Measurements from ENCODE around the gene CTDSPL.

CTDSPL gene

DNA sequence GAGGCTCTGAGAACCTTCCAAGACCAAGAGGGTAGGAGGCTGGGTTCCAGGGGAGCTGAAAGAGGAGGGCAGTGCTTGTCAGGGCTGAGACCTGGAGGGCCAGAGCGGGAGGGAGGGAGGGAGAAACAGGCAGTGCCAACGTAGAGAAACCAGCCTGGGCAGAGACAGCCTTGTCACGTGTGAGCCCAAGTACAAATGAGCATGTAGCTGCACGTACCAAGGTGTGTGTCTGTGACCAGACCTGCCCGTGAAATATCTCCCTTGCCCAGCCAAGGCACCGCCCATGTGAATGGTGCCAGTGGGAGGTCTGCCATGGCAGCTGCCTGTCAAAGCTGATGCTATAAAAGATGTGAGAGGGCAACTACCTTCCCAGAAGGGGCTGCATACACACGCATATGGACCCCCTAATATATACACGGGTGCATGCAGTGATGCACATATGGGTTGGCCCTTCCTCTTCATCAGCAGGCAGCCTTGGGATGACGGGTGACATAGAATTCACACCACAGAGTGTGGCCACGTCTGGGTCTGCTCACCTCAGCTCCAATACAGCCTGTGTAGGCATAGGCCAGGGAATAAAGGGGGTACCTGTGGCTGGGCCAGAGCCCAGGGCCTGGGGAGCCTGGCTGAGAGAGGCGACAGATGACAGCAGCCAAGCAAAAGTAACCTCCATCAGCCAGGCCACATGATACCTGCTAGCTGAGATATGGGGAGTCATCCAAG is 7.8 kb upstream of the CTDSPL start:
- DNase-seq (ENCODE audit: low read depth, low spot score): no peak

DNA sequence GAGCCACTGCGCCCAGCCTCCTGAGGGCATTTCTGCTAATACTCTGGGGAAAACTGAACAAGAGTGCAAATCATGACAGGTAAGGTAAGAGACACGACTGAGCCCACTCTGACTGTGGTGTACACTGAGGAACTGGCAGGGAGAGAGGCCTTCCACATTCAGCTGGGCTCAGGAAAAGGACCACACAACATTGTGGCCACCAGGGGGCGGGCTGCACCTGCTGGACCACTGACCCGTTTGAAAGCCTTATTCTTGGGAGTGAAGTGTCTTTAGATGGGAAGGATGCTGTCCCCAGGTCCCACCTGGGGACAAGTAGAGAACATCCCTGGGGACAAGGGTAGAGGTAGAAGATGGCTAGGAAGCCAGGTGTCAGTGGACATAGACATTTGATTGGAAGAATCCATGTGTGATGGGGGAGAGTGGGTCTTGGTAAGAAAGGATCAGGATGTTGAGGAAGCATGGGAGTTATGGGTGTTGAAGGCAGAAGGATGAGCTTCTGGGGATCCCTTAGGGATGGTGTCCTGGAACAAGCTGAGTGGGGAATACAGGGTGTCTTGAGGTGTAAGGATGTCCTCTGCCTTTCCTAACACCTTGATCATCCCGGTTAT is 6.2 kb upstream of the CTDSPL start:
- no peak for DNase-seq (ENCODE audit: low read depth, low spot score)

DNA sequence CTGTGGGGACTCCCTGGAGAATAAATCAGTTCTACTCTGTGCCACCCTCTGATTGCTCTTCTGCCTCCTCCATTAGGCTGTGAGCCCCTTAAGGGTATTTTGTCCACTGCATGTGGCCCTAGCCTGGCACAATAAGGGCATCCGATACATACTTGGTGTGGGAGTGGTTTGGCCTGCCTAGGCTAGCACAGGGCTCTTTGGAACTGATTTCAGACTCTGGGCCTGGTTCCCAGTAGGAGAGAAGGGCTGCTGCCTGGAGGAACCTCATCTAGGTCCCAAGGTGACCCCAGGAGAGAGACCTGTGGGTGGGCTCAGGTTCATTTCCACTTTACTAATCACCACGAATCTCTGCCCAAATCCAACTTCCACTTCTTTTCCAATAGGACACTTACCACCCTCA is 5.3 kb upstream of the CTDSPL start:
- no peak for DNase-seq (ENCODE audit: low read depth, low spot score)

DNA sequence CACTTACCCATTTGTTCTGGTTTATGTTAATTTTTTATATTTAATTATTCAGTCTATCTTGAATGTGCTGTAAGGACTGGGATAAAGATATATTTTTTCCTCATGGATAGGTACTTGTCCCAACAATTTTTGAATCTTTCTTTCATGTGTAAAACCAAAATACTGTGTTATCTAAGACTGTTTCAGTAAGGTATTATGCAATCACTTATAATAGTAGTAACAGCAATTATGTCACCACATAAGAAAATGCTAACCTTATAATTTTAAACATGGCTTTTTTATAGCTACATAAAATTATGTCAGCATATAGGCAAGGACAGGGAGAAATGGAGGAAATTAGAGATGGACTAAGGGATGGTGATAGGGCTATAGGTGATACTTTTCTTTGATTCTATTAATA is 2.9 kb upstream of the CTDSPL start:
- DNase-seq (ENCODE audit: low read depth, low spot score): no peak

DNA sequence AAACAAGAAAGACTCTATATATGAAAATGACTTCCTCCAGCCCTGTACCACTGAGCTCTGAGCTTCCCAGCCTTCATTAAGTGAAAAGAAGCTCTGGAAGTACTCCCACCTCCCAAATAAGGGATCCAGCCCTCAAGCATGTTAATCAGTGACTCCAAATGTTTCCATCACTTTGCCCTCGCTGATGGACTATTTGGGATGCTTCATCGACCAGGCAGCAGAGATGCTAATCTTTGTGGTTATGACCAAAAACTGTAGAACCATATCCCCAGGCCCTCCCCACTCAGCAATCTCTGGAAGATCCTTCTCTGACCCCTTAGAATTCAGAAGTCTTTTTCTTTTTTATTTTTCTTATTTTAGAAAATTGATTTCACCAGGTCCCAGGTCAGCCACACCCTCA is 2.3 kb upstream of the CTDSPL start:
- DNase-seq (ENCODE audit: low read depth, low spot score): no peak

DNA sequence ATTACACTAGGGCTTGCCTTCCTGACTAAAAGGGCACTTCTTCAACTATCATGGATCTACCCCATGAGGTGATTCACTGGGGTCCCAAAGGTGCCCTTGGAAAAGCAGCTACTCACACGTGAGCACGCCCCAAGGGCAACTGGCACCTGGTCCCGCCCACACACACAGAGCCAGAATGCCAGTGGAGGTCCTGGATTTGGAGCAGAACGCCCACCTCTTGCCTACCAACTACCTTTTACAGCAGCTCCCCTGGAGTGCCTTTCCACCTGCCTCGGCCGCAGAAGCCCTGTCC is 1.8 kb upstream of the CTDSPL start:
- no peak for DNase-seq (ENCODE audit: low read depth, low spot score)

DNA sequence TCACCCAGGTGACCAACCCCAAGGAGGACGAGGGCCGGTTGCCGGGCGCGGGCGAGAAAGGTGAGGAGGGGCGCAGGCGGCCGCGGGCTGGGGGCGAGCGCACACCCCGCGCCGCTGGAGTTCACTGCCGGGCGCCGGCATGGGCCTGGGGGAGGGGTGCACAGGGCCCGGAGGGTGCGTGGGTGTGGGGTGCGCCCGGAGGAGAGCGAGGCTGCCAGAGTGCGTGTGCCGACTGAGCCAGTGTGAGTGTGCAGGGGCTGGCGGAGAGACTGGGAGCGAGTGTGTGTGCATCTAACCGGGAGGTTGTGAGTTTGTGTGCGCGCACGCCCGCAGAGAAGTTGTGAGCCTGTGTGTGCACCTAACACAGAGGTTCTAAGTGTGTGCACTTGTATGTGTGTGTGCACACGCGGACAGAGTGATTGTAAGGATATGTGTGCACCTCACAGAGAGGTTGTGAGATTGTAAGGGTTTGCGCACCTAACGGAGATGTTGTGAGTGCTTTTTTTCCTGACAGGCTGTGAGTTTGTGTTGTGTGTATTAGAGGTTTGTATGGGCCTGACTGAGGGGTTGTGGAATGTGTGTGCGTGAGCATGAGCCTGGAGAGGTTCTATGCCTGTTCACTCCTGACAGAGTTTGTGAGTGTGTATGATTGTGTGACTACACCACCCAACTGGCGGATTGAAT is 681 bp downstream of the CTDSPL start:
- DNase-seq (ENCODE audit: low read depth, low spot score): no peak

DNA sequence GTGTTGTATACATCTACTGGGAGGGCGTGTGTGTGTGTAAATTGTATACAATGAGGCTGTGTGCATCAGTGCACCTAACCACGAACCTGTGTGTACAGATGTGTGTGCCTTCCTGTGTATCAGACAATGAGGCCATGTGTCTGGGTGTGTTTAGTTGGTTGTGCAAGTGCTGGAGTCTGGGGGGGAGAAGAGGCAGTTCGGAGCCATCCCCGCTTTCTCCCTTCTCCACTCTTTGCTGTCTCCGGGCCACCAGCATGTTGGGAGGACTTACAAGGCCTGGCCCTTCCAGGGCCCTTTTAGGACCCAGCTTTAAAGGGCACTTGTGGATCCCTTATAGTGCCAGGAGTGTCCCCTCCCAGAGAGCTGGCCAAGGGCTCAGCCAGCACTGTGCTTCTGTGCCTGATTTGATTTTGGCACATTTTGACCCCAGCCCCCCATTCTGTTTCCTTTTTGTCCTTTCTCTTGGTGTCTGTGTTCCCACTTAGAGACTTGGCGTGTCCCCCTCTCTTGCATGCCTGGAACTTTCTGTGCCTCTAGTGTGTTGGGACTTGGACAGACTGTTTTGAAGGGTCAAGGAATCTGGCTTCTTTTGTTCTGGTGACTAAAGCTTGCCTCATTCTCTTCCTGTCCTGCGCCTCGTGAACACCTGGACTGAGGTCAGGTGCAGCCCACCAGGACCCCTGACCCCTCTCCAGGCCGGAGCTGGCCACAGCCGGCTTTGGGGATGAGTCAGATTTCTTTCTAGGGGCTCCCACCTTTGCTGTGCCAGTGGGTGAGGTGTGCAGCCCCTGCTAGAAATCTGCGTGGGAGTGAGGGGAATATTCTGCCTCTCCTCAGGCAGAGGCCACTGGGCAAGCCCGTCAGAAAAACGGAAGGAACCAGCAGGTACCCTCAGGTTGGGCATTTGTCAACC is 1.5 kb downstream of the CTDSPL start:
- DNase-seq (ENCODE audit: low read depth, low spot score): no peak

DNA sequence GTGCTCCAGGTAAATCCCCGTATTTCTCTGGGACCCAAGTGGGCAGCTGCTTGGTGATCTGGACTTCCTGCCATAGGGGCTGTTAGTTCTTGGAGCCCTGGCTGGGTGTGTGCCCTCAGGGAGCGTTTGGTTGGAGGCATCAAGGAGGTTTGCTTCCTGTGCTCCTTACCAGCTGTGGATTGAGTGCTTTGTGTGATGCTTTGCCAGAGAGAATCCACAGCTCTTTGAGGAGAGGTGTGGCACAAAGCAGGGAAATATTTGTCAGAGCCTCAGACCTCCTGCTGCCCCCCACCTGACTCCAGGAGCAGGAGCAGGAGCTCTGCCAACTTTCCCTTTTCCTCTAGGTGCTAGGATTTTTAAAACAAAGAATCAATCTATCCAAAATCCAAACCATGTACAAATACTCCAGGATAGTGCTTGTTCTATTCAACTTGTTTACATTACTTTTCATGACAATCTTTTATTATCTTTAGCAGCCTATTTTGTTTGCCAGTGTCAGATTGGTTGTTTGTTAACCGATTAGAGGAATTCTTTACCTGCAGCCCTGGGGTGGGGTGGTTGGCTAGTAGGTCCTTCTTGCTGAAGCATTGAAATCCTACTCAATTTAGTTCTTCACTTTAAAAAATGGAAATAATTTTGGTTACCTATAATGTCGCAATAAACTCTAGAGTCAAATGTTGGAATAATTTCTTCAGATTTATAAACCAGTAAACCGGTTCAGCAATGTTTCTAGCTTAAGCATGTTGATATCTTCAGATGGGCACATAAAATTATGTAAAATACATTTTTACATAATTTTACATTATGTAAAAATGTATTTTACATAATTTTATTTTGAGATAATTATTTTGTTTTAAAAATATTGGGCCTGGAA is 2.5 kb downstream of the CTDSPL start:
- DNase-seq (ENCODE audit: low read depth, low spot score): no peak

DNA sequence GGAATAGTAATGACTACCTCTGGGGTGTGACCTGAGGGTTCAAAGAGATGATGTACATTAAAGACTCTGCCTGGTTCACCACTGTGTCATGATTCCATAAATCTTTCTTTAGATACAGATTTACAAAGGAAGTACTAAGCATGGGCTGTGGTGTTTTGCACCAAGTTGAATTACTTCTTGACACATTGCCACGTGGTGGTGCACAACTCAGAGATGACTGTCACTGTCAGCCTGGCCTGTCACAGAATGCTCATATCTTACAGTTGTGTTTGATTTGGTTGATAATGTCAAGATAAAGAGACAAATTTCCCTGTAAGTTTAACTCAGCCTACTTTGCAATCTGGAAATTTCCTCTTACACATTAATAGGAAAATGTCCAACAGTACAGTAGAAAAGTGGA is 3.2 kb downstream of the CTDSPL start:
- no peak for DNase-seq (ENCODE audit: low read depth, low spot score)

DNA sequence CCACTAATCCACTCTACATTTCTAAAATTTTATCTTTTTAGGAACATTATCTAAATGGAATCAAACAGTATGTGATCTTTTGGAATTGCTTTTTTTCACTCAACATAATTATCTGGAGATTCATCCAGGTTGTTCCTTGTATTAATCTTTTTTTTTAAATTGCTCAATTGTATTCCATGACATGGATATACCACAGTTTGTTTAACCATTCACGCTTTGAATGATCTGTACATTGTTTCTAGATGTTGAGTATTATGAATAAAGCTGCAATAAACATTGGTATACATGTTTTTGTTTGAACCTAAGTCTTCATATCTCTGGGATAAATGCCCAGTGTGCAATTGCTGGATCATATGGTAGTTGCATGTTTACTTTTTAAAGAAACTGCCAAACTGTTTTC is 5.5 kb downstream of the CTDSPL start:
- DNase-seq (ENCODE audit: low read depth, low spot score): no peak

DNA sequence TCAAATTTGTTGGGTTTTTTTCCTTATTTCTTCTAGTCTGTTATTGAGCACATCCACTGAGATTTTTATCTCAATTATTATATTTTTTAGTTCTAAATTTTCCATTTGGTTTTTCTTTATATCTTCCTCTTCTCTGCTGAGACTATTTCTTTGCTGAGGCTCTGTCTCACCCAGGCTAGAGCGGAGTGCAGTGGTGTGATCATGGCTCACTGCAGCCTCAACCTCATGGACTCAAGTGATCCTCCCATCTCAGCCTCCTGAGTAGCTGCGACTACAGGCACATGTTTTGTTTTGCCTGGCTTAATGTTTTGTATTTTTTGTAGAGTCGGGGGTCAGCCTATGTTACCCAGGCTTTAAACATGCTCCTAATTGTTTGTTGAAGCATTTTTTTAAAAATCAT is 10.2 kb downstream of the CTDSPL start:
- DNase-seq (ENCODE audit: low read depth, low spot score): no peak

DNA sequence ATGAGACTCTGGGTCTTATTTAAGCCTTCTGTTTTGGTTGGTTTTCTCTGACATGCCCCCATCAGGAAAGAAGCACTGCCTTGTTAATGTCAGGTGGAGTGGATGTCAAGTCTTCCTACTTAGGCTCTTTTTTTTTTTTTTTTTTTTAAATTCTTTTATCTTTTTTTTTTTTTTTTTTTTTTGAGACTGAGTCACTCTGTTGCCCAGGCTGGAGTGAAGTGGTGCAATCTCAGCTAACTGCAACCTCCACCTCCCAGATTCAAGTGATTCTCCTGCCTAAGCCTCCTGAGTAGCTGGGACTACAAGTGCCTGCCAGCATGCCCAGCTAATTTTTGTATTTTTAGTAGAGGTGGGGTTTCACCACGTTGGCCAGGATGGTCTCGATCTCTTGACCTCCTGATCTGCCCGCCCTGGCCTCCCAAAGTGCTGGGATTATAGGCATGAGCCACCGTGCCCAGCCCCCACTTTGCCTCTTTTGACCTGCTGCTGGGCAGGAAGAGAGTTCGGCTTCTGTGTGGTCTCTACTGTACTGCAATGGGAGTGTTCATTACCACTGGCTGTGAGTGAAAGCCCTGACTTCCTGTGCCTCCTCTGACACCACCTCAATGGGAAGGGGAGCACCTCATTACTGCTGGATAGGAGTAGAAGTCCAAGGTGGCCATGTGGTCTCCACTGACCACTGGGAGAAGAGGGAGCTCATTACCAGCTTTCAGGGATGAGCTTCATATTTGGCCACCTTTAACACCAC is 10.9 kb downstream of the CTDSPL start:
- DNase-seq (ENCODE audit: low read depth, low spot score): no peak

DNA sequence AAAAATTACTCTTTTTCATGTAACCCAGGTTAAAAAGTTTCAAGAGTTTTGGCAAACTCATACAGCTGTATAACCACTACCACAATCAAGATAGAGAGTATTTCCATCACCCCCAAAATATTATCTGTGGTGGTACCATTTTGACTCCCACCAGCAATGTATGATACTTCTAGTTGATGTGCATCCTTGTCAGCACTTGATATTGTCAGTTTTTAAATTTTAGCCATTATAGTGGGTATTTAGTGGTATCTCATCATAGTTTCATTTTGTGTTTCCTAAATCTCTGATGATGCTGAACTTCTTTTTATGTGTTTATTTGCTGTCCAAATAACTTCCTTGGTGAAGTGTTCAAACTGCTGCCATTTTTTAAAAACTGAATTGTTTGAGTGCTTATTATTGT is 14.6 kb downstream of the CTDSPL start:
- DNase-seq (ENCODE audit: low read depth, low spot score): no peak

DNA sequence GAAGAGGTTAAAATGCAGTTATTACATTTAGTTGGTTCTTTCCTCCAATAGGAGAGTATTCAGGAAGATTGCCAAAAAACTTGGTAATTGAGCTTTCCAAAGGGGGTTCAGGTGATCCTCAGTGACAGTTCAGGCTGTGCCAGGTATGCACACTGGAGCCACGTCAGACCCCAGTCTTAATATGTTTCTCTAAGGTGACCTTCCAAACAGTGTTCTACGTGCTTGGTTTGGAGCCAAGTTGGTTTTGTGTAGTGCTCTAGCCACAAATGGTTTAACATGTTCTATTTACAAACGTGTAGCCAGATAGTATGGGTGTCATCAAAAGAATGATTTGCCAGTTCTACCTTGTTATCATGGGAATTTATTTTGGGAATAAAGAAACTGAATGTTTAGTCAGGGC is 21.0 kb downstream of the CTDSPL start:
- DNase-seq (ENCODE audit: low read depth, low spot score): no peak

DNA sequence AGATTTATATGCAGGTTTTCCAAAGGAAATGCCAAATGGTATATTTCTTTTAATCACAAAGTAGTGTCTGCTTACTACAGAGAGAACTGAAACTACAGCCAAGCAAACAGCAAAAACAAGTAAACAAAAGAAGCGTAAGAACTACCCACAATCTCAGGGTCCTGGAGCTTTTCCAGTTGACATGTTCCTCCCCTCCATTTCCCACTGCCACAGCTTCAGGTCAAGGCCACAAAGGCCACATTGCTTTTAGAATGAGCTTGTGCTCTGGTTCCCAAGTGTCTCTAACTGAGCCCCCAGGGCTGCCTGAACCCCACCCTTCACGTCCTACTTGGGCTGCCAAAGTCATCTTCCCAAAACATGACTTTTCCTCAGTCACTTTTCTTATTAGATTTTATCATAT is 24.1 kb downstream of the CTDSPL start:
- no peak for DNase-seq (ENCODE audit: low read depth, low spot score)

DNA sequence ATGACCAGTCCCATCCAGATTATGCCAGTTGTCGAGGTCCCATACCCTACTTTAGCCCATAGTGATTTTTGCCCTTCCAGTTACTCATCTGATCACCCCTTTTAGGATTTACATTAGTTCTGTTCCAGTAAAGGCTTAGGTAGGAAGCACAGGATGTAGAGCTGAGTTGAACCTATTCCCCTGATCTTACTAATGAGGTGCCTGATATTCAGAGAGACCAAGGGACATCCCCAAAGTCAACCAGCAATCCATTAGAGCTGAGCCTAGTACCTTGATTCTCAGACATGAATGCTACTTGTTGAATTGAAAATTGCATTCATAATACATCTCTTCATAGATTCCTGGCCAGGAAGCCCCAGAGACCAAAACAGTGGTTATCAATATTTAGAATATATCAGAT is 24.7 kb downstream of the CTDSPL start:
- no peak for DNase-seq (ENCODE audit: low read depth, low spot score)

DNA sequence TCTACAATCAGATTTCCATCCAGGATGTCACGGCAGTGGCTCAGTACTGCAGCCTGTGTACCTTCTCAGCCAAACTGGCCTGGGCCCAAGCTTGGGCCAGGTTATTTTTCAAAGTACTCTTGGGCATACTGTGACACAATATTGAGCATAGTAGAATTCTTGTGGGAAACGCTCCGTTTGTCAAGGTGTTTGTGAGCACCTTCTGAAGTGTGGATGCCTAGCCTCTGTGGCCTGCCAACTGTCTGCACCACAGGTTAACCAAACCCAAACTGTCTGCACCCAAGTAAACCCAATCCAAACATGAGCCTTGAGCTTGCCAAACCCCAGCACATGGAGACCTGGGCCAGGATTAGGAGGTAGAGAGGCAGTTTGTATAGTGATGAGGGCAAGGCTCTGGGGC is 25.4 kb downstream of the CTDSPL start:
- DNase-seq (ENCODE audit: low read depth, low spot score): no peak

DNA sequence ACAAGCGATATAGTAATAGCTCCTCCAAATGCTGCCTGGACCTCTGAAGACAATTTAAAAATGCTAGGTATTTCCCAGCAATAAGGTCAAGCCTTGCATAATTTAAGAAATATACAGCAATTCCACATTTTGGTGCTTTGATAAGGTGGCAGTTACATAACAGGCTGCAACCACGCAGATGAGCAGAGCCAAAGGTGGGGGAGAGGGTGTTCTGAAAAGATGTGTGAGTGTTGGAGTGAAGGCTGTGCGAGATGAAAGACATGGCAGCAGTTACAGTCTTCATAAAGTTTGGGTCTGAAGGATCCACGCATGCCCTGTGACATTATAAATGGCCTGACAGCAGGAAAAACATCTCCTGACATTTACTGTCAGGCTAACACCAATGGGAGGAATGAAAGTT is 26.1 kb downstream of the CTDSPL start:
- no peak for DNase-seq (ENCODE audit: low read depth, low spot score)

DNA sequence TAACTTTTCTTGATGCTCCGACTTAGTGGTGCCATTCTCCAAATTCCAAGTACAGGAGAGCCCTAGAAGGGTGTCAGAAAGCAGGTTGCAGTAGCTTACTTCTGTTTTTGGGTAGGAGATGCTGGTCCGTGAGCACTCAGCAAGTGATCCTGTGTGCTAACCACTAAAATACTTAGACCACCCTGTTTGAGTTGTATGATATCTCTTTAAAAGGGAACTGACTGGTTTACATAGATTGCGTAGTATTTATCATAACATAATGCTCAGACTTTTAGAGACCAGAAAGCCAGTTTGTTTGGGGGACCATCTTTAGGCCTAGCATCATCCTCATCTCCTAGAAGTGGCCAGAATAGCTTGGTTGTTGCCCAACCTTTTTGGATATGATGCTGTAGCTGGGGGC is 26.7 kb downstream of the CTDSPL start:
- DNase-seq (ENCODE audit: low read depth, low spot score): no peak

DNA sequence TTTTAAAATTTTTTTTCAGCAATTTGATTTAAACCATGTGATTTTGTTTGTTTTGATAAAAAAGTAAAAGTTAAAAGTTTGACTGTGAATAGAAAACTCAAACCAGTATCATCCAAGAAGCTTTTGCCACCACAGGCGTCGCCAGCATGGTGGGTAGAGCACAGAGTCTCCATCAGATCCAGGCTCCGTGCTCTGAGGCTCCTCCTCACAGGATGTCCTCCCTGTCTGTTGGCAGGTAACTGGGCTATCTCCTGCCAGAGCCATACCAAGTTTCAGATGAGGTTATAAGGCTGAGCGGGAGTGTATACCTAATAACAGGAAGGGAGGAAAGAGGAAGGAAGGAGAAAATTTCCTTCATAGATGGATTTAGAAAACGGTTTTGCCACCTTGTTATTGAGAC is 28.8 kb downstream of the CTDSPL start:
- no peak for DNase-seq (ENCODE audit: low read depth, low spot score)

Measured in iPS DF 19.7 (cell line).